Gastroesophageal sphincter (tissue), 3 donors: ENCODE results near the gene RFX4.

Experiments
- EP300 ChIP-seq: sonication (generic); formaldehyde crosslinking; IDR thresholded peaks from one replicate; pipeline ENCODE4 v1.6.1; 2017; ENCODE audit warnings: antibody characterized with exemption, mild to moderate bottlenecking
- TF ChIP-seq, protein P1 (sequence below), 4 experiments: fragments of 200-600 bp in 2 of 4; fragments of 450-650 bp in 2 of 4; sonication (generic) in 1 of 4; IDR thresholded peaks; one replicate each; pipeline ENCODE4 v1.5.1; 2017 to 2019; ENCODE audit warnings: antibody characterized with exemption in 4 of 4, mild to moderate bottlenecking in 2 of 4, moderate library complexity in 2 of 4

DNA sequence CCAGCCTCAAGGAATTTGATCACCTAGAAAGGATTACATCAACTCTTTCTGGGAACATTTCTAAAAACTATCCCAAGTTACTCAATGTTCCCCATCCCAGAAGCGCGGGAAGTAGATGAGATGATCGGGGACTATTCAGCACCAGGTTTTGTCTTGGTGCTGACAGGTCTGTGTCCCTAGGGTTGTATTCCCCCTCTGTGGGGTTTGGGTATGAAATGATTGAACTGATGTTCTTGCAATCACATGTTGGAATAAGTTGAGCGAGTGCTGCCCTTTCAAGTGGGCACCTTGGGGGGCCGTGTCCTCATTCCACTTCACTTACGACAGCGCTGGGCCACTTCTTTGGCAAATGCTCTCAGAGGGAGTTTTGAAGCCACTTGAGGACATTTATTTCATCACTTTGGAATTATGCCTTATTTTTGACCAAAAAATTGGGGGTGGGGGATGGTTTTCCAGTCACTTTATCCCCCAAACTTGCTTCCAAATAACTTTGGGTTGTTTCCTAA is 69.8 kb downstream of the RFX4 start:
- TF ChIP-seq, protein P1, sequence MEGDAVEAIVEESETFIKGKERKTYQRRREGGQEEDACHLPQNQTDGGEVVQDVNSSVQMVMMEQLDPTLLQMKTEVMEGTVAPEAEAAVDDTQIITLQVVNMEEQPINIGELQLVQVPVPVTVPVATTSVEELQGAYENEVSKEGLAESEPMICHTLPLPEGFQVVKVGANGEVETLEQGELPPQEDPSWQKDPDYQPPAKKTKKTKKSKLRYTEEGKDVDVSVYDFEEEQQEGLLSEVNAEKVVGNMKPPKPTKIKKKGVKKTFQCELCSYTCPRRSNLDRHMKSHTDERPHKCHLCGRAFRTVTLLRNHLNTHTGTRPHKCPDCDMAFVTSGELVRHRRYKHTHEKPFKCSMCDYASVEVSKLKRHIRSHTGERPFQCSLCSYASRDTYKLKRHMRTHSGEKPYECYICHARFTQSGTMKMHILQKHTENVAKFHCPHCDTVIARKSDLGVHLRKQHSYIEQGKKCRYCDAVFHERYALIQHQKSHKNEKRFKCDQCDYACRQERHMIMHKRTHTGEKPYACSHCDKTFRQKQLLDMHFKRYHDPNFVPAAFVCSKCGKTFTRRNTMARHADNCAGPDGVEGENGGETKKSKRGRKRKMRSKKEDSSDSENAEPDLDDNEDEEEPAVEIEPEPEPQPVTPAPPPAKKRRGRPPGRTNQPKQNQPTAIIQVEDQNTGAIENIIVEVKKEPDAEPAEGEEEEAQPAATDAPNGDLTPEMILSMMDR (IDR thresholded peaks at IDR 0.05), result no peak
- TF ChIP-seq EP300, result no peak
